ENCODE measurements around the gene STAT3.
"Not testable (repeated sequence)": the region's sequence is repeated elsewhere in the genome, so short reads cannot be mapped to it uniquely, and the experiment has no call there.

STAT3 gene

DNA sequence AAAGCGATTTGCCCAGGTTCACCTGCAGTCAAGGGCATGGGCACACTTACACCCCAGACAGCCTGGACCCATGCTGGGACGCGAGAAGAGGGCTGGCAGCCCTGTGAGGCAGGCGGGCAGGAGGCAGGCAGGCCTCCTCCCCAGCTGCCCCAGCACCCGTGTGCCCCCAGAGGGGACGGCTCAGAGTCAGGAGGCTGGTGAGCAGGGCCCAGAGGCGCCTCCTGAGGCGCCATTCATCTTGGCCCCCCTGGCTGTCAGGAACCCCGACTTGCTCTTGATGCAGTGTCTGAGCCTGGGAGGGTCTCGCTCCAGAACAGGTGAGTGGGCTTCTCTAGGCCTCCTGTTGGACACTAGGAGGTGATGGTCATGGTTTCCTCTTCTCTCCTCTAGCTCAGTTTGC is 88.9 kb downstream of the STAT3 start:
- not testable (repeated sequence) for DNase-seq (ENCODE audit: low read depth)

DNA sequence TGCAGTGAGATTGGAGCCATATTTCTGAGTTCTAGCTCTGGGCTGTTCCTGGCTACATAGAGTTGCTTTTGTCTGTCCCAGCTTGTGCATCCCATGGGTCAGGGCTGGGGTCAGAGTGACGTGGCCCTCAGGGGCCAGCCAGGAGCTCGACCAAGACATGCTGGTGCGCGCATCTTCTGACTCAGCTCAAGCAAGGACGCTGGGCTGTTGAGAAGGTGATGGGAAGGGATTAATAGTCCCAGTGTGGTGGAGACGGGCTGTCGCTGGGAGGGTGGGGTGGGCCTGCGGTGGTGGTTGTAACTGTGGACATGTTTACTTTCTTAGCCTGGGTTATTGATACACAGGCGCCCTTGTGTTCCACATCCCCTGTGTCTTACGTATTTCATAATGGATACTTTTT is 90.5 kb downstream of the STAT3 start:
- not testable (repeated sequence) for DNase-seq (ENCODE audit: low read depth)

DNA sequence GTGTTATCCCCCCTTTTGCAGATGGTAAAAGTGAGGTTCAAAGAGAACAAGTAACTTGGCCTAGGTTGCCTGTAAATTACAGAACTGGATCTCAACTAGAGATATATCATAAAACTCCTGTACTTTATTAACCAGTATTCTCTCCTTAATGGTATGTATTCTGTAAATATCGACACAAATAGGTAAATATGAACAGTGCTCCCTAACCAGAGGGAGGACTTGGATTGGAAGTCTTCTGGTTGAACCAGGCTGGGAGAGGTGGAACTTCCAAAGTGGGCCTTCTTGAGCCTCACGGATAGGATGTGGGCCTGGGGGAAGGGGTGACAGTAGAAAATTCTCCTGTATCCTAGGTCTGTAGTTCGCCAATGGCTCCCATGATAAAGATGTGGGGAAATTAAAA is 92.2 kb downstream of the STAT3 start:
- no peak for DNase-seq (ENCODE audit: low read depth)

DNA sequence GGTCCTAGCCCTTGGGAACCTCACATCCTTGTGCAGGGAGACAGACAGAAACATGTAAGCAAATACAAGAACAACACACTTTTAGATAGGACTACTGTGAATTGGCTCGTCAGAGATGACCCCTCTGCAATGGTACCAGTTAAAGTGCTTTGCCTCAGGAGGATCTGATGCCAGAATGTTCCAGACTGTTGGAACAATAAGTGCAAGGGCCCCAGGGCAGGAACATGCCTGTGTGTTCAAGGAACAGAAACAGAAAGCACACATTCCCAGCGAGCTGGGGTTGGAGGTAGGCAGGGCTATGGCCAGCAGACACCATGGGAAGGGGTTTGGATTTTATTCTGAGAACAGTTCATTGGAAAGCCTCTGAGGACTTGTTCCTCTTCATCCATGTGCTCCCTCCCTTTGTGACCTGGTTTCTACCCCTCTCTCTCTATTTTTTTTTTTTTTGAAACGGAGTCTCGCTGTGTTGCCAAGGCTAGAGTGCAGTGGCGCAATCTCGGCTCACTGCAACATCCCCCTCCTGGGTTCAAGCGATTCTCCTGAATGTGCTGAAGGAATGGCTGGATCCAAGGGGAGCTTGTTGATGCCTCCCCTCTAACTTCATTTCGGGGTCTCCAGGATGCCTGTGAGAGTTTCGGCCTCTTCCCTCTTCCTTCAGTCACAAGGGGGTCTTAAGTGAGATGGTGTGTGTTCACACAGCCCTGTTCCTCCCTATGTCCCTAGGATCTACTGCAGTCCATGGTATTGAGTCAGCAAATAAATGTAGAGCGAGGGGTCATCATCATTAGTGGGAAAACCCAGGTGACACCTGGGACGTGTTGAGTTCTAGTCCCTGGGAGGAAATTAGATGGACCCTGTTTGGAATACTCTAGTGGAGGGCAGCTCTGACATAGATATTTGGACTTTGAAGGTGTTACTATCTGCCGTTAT is 93.5 kb downstream of the STAT3 start:
- DNase-seq (ENCODE audit: low read depth), result no peak

DNA sequence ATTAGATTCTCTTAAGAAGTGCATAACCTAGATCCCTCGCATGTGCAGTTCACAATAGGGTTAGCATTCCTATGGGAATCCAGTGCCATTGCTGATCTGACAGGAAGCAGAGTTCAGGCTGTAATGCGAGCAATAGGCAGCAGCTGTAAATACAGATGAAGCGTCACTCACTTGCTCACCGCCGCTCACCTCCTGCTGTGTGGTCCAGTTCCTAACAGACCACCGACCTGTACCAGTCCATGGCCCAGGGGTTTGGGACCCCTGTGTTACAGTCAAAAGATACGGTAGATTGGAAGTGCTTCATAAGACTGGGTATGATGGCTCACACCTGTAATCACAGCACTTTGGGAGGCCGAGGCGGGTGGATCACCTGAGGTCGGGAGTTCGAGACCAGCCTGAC is 97.1 kb downstream of the STAT3 start:
- DNase-seq (ENCODE audit: low read depth), result no peak

DNA sequence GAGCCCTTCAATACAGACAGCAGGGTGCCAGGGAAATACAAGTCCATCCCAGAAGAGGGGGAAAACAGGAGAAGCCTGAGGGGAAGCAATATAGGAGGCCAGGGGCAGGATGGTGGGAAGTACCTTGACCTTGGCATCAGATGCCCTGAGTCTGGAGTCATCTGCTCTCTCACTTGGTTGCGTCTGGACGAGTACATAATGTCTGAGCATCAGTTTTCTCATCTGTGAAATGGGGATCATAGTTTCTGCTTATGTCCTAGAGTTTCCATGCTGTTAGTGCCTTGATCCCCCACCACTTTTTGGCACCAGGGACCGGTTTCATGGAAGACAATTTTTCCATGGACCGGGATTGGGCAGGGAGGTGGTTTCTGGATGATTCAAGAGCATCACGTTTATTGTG is 97.7 kb downstream of the STAT3 start:
- DNase-seq (ENCODE audit: low read depth), result no peak

DNA sequence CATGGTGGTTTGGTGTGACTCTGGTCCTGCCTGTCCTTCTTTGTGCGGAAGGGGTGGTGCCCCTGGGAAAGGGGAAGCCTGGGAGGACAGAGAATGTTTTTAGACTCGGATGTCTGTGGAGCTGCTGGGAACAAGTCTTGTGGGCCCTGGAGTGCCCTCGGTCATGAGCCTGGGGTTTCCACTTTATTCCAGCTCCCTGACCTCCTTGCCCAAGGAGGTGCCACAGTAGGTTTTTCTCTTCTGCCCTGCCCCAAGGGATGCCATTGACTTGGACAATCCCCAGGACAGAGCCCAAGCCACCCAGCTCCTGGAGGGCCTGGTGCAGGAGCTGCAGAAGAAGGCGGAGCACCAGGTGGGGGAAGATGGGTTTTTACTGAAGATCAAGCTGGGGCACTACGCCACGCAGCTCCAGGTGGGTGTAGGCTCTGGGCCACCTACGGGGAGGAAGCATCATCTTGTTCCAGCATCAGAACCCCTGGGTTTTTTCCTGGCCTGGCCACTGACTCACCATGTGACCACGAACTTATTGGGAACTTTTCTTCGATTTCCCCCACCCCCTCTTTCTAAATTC is 98.5 kb downstream of the STAT3 start:
- no peak for DNase-seq (ENCODE audit: low read depth)

DNA sequence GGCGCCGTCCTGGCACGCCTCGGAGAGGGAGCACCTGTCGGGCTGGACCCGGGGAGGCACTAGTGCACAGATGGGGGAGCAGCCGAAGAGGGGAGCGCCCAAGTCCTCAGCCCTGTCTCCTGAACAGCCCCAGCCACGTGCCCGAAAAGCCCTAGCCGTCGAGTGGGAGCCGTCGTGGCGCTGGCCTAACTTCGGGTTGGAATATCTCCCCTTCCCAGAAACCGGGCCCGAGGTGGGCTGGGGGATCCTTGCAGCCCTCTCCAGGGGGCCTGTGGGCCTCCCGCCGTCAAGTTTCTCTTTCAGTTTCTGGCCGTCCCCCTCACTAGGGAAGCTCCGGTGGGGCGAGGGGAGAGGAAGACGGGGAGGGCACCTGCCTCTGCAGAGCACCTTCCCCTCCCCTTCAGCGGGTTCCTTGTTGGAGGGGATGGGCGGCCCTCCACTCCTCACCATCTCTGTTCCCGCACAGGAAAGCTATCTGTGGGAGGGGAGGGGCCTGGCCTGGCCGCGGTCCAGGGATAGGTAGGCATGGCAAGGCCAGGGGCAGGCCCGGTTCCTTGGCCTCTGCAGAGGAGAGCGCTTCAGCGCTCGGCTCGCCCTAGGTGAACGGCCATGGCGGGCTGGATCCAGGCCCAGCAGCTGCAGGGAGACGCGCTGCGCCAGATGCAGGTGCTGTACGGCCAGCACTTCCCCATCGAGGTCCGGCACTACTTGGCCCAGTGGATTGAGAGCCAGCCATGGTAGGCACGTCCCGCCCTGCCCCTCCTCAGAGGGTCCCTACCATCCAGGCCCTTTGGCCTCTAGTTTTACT is 99.2 kb downstream of the STAT3 start:
- no peak for DNase-seq (ENCODE audit: low read depth)

DNA sequence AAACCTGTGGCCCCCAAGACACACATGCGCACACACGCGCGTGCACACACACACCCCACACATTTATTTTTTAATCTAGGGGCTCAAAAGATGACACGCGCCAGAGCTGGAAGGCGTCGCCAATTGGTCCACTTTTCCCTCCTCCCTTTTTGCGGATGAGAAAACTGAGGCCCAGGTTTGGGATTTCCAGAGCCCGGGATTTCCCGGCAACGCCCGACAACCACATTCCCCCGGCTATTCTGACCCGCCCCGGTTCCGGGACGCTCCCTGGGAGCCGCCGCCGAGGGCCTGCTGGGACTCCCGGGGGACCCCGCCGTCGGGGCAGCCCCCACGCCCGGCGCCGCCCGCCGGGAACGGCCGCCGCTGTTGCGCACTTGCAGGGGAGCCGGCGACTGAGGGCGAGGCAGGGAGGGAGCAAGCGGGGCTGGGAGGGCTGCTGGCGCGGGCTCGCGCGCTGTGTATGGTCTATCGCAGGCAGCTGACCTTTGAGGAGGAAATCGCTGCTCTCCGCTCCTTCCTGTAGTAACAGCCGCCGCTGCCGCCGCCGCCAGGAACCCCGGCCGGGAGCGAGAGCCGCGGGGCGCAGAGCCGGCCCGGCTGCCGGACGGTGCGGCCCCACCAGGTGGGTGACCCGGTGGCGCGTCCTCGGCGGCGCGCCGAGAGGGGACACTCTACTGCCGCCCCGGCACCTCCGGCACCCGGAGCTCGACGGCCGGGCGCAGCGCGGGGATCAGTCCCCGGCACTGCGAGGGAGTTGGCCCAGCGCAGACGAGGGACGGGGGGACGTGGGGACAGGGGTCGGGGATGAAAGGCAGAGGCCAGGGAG is 100.1 kb downstream of the STAT3 start, which contains the start of gene STAT5A:
Gene STAT5A (plus strand): TSS at position 522 of the 826 bp plus-strand sequence. CDS start 914 bp downstream, outside the sequence.
- no peak for DNase-seq (ENCODE audit: low read depth)

DNA sequence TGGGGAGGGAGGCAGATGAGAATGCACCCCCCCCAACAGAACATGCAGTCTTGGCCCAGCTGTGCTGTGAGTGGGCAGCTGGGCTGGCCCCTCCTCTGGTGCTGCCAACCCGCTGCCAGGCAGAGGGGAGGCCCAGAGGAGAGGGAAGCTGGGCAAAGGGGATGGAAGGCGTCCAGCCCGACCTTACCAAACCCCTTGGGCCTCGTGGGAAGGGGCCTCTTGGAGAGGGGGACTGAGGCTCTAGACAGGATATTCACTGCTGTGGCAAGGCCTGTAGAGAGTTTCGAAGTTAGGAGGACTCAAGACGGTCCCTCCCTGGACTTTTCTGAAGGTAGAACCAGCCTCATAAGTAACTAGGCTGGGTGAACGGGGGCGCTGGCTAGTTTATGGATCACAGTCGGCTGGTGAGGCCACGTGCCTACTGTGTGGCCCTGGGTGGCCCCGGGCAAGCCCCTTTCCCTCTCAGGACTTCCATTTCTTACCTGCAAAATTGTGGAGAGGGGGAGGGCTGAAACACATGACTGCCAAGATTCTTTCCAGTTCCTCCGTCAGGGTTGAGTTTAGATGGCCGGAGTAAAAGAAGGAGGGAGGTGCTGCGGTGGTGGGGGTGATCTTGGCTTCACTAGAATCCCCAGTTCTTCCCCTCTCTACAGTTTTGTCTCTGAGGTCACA is 100.8 kb downstream of the STAT3 start:
- no peak for DNase-seq (ENCODE audit: low read depth)

DNA sequence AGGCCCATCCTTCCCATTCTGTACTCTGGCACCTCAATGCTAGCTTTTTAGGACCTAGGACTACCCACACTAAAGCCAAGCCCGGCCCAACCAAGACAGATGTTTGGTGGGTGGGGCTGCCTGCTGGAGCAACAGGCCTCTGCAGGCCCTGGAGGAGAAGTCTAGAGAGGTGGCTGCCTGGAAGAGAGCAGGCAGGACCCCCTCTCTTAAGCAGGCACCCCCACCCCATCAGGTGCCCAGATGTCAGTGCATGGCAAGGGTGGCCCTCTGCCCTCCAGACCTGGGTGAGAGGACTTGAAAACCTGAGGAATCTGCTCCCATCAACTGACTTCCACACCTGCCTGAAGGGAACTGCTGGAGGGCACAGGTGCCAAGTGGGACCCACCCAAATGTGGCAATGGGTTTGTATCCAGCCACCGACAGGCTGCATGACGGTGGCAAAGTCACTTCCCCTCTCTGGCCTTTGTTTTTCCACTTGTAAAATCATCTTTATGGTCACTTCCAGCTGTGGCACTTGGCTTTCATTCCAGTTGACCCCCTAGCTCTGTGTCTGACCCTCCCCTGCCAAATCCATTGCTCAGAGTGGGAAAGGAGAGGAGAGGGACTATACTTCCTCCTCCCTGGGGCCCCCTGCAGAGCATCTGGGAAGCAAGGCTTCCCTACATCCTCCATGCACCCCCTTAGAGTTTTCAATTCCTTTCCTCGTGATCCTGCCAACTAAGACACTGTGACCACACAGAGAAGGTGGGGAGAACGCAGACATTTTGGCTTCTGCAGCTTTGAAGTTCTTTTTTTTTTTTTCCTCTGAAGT is 101.6 kb downstream of the STAT3 start:
- DNase-seq (ENCODE audit: low read depth), result no peak

DNA sequence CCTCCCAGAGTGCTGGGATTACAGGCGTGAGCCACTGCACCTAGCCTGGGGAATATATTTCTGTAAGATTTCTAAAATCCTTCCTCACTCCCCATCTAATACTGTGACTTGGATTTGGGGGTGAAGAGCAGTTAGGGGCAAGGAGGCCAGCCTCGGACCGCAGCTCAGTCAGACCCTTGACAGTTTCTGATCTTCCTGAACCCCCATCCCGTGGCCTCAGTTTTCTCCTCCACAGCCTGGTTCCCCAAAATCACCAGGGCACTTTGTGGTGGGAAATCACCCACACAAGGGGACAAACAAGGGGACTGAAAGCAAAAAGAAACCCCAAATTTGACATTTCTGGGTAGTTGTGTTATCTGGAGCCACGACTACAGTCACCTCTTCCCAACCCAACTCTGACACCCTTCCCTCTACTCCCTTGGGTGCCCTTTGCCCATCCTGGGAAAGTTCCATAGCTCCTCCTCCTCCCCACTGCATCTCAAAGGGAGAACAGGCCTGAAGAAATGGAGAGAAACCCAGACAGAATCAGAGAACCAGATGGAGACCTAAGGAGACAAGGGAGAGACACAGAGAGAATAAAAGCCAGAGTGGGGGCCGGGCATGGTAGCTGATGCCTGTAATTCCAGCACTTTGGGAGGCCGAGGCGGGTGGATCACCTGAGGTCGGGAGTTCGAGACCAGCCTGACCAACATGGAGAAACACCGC is 102.7 kb downstream of the STAT3 start:
- DNase-seq (ENCODE audit: low read depth), result no peak

DNA sequence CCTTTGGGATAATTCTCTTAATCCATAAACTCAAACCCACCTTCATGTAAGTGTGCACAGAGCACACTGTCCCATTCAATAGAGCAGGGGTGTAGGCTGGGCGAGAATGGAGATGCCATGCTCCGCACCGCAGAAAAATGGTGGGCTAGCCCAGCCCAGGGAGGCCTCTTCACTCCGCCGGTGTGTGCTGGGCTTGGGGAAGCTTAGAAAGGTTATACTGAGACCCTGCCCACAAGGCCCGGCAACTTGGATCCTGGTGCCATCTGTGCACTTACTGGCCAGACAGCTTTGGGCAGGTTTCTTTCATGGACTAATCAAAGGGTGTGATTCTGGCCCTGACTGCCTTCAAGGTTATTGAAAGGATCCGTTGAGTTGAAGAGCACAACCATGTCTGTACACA is 103.7 kb downstream of the STAT3 start:
- DNase-seq (ENCODE audit: low read depth), result no peak

DNA sequence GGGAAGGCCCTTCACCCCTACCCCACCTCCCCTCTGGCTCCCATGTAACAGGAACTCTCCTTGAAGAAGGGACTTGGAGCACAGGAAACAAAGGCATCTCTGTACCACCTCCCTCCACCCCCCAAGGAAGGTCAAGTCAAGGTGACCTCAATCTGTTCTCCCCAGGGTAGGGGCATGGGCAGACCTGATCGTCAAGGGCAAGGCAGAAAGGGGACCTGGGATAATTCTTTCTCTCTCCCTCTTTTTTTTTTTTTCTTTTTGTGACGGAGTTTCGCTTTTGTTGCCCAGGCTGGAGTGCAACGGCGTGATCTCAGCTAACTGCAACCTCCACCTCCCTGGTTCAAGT is 104.2 kb downstream of the STAT3 start:
- no peak for DNase-seq (ENCODE audit: low read depth)

DNA sequence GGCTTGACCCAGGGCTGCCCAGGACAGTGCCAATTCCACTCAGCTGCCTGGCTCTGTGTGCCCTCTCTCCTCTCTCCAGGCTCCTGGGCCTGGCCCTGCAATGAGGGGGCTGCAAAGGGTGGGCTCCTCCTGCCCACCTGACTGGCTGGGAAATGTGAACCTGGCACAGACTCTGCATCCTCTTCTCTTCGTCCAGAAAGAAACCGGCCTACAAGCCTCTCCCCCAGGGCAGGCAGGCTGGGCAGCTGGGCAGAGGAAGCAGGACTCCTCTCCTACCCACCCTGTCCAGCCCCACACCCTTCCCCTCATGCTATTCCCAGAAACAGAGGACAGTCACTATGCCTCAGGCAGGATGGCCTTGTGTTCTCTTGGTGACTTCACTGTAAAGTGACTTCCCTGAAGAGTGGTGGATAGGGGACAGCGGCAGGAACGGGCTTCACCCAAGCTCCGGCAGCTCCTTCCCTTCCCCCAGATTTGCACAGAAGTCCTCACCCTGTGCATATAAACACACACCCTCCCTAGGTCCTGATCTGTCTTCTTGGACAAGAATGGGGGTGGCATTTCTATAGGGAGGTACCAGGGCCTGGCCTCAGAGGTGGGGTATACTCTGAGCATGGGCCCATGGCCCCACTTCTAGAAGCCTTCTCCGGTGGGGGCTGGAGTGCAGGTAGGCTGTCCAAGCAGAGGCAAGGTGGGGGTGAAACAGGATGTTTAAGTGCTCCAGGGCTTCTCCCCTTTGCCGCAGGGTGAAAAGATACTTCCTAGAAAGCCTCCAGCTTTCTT is 104.8 kb downstream of the STAT3 start:
- no peak for DNase-seq (ENCODE audit: low read depth)

DNA sequence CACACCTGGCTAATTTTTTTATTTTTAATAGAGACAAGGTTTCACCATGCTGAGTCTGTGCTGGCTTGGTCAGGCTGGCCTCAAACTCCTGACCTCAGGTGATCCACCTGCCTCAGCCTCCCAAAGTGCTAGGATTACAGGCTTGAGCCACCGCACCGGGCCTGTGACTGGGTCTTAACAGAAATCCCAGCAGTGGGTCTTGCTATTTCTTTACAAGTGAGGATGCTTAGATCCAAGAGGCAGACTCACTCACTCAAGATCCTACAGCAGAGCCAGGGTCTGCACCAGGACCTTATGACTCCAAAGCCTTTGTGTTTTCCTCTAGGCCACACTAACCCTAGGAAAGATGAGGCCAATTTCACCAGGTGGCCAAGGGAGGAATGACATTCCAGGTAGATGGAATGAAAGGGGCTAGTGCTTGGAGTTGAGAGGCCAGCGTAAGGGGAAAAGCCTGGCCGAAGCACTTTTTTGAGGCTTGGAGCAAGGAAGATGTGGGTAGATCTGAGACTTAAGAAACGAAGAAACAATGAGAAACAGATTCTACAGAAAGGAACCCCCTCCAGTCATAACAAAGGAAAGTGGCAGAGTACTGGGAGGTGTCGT is 105.7 kb downstream of the STAT3 start:
- DNase-seq (ENCODE audit: low read depth), result no peak

DNA sequence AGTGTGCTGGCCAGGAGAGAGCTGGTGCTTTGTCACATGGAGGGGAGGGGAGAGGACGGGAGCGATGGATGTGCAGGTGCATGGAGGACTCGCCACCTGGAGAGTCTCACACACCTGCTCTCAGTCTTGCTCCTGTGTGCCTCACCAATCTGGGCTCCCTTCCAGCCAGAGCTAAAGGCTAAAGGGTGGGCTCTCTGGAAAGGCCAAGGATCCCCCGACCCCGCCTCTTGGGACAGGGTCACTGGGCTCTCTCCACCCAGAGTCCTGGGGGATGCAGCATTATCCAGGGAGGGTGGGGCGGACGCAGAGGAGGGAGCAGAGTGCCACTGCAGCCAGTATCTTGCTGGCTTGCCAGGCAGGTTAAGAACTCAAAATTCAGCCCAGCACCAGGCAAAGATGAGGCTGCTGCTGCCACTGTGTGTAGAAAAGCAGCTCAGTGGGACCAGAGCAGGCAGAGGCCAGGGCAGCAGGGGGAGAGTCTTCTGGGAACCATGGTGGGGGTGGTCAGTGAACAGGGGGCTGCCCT is 106.6 kb downstream of the STAT3 start:
- no peak for DNase-seq (ENCODE audit: low read depth)

Measured in HS-5 (cell line).